Pulmonary artery endothelial cell (primary cell): Measurements from ENCODE around the gene SRGAP3. TPM values are rescaled to one million over a fixed set of nuclear protein-coding genes. Genes with fewer than 3 reads are reported as not detected.
"Not testable (repeated sequence)": the region's sequence is repeated elsewhere in the genome, so short reads cannot be mapped to it uniquely, and the experiment has no call there.

Experiments
- DNase-seq: peaks from one replicate; pipeline ENCODE4 v3.0.0-alpha.2; 2011; ENCODE audit warnings: low read depth, low spot score
- total RNA-seq: library from RNA; depleted of rRNA; stranded (reverse); fragments of >200 nt; gene quantifications from 2 replicates; pipeline ENCODE4 v1.2.3, GENCODE V29; 2014

SRGAP3 gene
- total RNA-seq, 1 donor from 2014 or later, result 0.13 TPM

GRCh38 chr3:9088441-9089353 lies 160.7 kb downstream of the SRGAP3 start:
- DNase-seq, result no peak

- DNase-seq, result no peak
These were observed 161.5 kb downstream of the SRGAP3 start for GRCh38 chr3:9087831-9088413.

DNA sequence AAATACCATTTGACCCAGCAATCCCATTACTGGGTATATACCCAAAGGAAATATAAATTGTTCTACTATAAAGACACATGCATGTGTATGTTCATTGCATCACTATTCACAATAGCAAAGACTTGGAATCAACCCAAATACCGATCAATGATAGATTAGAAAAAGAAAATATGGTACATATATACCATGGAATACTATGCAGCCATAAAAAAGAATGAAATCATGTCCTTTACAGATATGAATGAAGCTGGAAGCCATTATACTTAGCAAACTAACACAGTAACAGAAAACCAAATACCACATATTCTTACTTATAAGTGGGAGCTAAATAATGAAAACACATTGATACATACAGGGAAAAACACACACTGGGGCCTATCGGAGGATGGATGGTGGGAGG lies 164.0 kb downstream of the SRGAP3 start:
- not testable (repeated sequence) for DNase-seq

DNA sequence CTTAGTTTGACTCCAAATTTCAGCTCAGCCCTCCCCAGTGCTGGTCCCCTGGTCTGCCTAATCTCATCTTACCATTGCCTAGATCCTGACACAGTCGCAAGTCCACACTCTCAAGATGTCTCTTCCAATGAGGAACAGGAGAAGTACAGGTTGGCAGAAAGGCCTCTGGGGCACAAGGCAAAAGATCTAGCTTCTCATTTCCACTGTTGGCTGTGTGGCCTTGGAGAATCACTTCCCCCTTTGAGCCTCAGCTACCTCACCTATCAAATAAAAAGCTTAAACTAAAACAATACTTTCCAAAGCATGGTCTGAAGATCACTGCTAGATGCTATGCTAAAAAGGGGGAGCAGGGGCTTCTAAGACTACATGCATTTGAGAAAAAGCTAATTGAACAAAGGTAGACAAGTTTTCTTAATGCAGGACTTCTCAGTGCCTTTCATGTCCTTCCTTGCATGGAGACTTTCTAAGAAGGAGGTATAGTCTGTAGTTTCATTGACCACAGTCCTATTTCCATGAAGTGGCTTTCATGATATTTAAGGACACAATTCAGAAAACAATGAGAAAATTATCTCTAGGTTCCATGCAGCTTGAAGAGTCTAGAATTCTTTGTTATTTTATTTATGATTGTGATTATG lies 168.1 kb downstream of the SRGAP3 start:
- DNase-seq, result no peak

DNA sequence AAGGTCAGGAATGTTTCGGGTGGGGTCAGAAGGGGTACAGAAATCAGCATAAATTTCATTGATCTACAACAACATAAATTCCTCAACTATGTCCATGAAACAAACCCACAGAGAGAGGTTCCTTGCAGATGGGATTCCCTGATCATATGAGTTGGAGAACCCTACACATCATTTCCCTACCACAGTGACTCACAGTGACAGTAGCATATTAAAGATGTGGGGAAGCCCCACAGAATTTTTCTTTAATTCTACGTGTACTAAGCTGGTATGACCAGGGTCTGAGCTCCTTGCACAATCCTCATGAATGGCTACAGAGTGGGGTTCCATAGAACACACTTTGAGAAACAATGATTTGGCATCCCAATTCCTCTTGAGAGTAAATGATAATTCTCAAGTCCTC lies 169.3 kb downstream of the SRGAP3 start:
- DNase-seq, result no peak

DNA sequence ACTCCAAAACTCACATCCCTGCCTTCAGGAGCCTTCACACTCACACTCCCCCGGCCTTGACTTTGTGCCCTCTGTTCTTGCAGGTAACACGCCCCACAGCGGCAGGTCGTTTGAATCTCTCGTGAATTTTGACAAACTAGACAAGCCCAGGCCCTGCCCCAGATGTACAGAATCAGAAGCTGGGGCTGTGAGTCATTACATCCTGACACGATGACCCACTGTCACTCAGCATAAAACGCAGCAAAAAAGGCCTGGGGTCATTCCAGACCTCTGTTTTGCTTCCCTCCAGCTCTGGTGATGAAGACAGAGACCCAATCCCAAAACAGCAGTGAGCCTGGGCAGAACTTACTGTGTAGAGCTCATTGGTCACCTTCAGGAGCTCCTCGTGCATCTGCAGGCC lies 169.8 kb downstream of the SRGAP3 start:
- DNase-seq, result no peak

DNA sequence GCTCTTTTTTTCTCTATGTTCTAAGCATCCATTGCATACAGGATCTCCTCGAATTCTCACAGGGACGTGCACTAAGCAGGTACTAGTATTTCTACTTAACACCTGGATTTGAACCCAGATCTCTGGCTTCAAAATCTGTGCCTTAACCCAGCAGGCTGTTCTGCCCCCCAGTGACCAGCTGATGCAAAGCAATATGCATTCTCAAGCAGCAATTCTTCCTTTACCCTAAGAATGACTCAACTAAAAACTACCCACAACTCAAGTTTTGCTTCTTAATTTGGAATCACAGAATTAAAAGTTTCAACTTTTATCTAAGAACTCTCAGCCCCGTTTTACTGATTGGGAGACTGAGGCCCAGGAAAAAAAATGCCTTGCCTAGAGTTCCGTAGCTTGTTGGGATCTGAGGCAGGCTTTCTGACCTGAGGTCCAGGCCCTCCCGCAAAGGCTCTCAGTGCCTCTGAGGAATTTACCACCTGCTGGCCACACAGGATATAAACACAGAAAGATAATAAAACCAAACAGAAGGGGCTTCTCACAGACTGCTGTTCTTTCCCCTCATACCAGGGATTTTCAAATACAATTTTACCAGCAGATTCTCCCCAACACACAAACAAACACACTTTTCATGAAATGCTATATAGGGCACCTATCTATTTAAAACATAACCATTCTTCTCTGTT lies 170.7 kb downstream of the SRGAP3 start:
- DNase-seq, result no peak

- DNase-seq, result no peak
These were observed 172.4 kb downstream of the SRGAP3 start for GRCh38 chr3:9077029-9077428.

DNA sequence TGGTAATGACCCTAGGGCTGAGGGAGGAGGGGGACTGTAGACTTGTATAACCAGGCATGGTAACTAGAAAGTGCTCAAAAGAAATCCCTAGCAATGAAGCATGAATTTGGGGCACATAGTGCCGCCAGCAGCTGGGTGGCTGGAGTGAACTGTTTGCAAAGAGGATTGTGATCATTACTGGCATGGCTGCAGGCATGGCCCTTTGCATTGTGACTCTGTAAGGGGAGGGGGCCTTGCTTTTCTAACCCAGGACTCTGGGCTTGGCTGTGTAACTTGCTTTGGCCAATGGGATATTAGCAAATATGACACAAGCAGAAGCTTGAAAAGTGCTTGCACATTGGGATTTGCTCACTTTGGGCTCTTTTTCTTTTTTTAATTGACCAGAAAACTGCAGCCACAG lies 173.7 kb downstream of the SRGAP3 start:
- no peak for DNase-seq

DNA sequence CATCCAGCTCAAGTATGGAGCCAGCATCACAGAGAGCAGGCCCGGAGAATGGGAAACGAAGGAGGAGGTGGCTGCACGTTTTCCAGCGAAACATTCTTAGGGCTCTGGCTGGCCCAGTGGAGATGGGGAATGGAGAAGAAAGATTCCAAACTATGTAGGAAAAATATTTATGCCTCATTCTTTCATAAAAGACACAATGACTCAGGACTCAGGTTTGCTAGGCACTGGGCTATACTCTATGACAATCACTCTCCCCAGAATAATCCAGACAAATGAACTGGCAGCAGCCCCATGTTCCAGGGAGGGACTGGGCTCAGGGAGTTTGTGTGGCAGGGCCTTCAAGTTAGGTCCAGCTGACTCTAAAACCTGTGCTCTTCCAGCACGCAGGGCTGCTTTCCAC lies 175.4 kb downstream of the SRGAP3 start:
- no peak for DNase-seq

GRCh38 chr3:9072667-9073009 lies 176.8 kb downstream of the SRGAP3 start:
- no peak for DNase-seq

- DNase-seq, result no peak
These were observed 177.3 kb downstream of the SRGAP3 start for GRCh38 chr3:9071936-9072666.

GRCh38 chr3:9070961-9071360 lies 178.5 kb downstream of the SRGAP3 start:
- no peak for DNase-seq

DNA sequence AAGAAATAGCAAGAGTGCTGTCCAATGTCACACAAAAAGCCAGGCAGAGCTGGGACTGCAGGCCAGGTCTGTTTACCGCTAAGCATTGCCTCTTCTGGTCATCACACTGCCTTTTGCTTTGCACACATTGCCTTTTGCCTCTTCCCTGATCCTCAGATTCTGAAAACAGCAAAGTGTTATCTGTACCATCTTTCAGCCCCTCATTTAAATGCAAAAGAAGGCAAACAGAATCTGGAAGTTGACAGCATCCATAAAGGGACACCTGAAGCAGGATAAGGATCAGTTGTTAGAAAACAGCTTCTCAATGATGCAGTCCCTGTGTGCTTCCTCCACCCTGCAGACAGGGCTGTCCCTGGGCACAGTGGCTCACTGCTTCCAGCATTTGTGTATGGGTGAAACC lies 179.5 kb downstream of the SRGAP3 start:
- DNase-seq, result no peak

DNA sequence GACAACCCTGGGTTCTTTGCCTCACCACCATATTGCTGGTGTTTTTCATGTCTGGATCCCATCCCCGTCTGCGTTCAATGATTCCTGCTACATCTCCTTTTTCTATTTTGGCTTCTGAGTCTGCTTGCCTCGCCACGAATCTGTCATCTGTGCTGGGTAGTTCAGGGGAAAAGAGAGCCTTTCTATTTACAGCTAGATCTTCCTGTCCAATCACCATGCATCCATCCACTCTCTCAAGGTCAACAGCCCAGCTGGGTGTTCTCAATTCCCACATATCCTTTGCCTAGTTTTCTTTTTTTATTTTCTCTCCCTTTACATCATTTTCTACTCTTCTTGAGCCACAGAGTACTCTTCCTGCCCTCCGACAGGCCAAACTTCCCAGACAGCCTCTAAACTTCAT lies 181.4 kb downstream of the SRGAP3 start:
- DNase-seq, result no peak

DNA sequence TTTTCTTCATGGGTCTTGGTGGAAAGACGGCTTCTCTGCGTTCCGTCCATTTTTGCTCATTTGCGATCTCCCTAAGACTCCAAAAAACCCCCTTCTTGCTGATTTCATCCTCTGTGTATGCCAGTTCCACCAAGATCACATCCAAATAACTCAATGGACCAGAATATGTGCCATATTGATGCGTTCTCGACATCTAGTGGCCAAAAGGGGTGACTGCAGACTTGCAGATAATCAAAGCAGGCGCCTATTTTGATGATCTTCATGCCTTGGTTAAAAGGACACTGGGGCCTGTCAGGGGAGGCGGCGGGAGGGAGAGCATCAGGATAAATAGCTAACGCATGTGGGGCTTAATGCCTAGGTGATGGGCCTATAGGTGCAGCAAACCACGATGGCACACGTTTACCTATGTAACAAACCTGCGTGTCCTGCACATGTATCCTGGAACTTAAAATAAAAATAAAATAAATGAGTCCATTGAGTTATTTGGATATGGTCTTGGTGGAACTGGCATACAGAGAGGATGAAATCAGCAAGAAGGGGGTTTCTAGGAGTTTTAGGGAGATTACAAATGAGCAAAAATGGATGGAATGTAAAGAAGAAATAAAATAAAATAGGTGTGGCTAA lies 182.0 kb downstream of the SRGAP3 start:
- peak; percentile 8 for DNase-seq

DNA sequence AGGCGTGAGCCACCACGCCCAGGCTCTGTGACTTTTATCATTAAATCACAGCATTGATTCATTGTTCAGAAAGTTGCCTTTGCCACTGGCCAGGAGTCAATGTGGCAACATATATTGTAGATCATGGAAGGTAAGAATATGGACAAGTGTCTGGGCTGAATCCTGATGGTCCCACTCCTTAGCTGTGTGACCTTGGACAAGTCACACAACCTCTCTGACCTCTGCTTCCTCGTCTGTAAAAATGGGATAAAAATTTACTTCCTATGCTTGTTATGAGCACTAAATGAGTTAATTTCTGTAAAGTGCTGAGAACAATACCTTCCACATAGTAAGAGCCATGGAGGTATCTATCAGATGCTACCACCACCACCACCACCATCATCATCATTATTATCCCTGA lies 182.7 kb downstream of the SRGAP3 start:
- no peak for DNase-seq

- no peak for DNase-seq
These were observed 183.3 kb downstream of the SRGAP3 start for GRCh38 chr3:9066141-9066540.

DNA sequence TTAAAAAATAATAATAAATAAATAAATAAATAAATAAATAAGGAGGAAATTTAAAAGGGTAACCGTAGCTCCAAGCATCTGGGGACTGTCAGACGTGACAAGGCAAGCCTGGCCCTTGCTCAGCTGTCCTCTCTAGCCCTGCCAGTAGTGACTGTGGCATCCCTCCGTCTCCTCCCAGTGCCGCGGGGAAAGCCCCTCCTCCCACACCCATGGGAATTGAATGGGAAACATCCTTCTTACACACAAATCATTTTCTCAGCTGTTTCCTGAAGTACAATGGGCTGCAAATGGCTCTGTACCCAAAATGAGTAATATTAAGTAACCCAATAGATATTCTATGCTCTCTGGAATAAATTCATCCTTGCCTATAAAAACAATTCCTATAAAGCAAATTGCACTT lies 184.6 kb downstream of the SRGAP3 start:
- peak; percentile 63 for DNase-seq

DNA sequence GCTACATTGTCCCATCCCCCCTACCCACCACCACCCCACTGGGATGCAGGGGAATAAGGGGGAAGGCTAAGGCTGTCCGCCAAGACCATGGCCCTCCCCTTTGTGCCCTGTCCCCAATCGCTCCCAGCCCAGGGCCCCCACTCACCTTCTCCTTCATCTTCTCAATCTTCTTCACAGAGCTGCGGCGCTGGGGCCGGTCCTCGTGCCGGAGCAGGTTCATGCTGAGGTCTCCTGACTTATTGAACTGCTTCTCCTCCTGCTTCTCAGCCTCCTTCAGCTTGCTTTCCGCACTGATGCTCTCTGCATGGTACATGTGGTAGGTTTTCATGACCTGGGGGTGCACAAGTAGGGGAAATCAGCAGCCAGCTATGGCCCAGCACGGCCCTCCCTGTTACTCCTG lies 185.2 kb downstream of the SRGAP3 start:
- no peak for DNase-seq

DNA sequence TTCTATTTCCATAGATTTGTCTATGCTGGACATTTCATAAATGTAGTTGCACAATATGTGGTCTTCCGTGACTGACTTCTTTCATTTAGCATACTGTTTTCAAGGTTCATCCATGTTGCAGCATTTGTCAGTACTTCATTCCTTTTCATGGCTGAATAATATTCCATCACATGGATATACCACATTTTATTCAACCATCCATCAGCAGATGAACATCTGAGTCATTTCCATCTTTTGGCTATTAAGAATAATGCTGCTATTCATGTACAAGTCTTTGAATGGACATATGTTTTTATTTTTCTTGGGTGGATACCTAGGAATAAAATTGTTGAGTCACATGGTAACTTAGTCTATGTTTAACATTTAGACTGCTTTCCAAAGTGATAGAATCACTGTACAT lies 186.9 kb downstream of the SRGAP3 start:
- no peak for DNase-seq
